ENCODE results near the gene CHPF.

The CHPF gene

DNA sequence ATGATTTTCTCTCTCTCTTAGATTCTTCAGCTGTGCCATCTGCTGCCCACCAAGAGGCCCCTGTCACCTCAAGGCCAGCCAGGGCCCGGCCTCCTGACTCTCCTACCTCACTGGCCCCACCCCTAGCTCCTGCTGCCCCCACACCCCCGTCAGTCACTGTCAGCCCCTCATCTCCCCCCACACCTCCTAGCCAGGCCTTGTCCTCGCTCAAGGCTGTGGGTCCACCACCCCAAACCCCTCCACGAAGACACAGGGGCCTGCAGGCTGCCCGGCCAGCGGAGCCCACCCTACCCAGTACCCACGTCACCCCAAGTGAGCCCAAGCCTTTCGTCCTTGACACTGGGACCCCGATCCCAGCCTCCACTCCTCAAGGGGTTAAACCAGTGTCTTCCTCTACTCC lies 54.3 kb downstream of the CHPF start:
- H3K4me3 ChIP-seq (ENCODE audit: low read depth, low read length) = no peak overlapping the region
- DNase-seq (ENCODE audit: low read depth) = no peak
